Colonic mucosa (tissue), 4 donors: ENCODE measurements around the gene GNAI1. TPM values are rescaled to one million over a fixed set of nuclear protein-coding genes. Genes with fewer than 3 reads are reported as not detected.

Experiments
- DNase-seq: peaks from one replicate; pipeline ENCODE4 v3.0.0-alpha.2; 2020
- H3K27ac ChIP-seq: fragments of 200-600 bp; one replicate; pipeline ENCODE4 v1.8.0; 2021
- H3K27me3 ChIP-seq: fragments of 200-600 bp; one replicate; pipeline ENCODE4 v1.8.0; 2021
- H3K36me3 ChIP-seq: fragments of 200-600 bp; one replicate; pipeline ENCODE4 v1.8.0; 2021
- H3K4me1 ChIP-seq: fragments of 200-600 bp; one replicate; pipeline ENCODE4 v1.8.0; 2021; ENCODE audit warnings: mild to moderate bottlenecking
- H3K4me3 ChIP-seq: fragments of 200-600 bp; one replicate; pipeline ENCODE4 v1.8.0; 2021
- H3K9ac ChIP-seq, 2 donors: one replicate each; pipeline ENCODE4 v1.7.0; 2013; ENCODE audit warnings: control low read depth in 2 of 2, low read depth in 2 of 2, low read length in 2 of 2
- H3K9me3 ChIP-seq: fragments of 200-600 bp; one replicate; pipeline ENCODE4 v1.8.0; 2021
- intact Hi-C: fragments of 100-400 bp; cut with DNase I; formaldehyde crosslinking; loops from one replicate; pipeline ENCODE4 v1.14.1; 2022
- total RNA-seq, 2 donors: library from RNA; stranded (reverse); fragmentation: NEBNext Ultra II Directional in 1 of 2; extraction: Animal tissue kit (Norgen Biotek cat#: 25700) in 1 of 2; gene quantifications; one replicate each; pipeline ENCODE4 v1.2.1, GENCODE V29; 2021
- TF ChIP-seq, protein P1 (sequence below): fragments of 200-600 bp; IDR thresholded peaks from one replicate; pipeline ENCODE4 v1.8.0; 2022; ENCODE audit warnings: antibody characterized with exemption, mild to moderate bottlenecking
- donor health status: healthy.
- donor health status: DM: no; HTN: no; CAD: no.
- donor health status: DM: no; HTN: no; CAD: no.

The GNAI1 gene
- total RNA-seq, 2 donors from 2014 or later = 13.3 to 27.1 TPM

DNA sequence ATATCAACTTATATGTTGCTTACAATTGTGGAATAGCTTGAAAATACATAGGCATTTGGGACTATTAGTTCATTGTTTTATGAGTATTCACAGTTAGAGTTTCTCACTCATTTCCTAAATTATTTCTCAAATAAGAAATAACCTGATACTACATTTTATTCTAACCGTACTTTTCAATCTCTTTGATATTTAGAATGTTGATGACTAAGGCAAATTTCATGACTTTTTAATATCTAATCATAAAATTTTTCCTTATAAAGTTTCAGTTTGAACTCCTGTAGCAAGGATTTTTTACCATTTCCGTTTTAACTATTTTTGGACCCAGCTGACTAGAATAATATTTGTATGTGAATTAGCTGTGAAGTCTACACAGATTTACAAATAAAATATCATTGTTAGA is 41.3 kb upstream of the GNAI1 start:
- H3K4me3 ChIP-seq = no peak overlapping the region
- no peak overlapping the region for H3K9ac ChIP-seq
- H3K4me1 ChIP-seq = no peaks in the 10 kb centered on the region
- no peak for DNase-seq
- H3K36me3 ChIP-seq = no peaks in the 10 kb centered on the region
- no peaks in the 10 kb centered on the region for H3K27me3 ChIP-seq
- TF ChIP-seq, protein P1, sequence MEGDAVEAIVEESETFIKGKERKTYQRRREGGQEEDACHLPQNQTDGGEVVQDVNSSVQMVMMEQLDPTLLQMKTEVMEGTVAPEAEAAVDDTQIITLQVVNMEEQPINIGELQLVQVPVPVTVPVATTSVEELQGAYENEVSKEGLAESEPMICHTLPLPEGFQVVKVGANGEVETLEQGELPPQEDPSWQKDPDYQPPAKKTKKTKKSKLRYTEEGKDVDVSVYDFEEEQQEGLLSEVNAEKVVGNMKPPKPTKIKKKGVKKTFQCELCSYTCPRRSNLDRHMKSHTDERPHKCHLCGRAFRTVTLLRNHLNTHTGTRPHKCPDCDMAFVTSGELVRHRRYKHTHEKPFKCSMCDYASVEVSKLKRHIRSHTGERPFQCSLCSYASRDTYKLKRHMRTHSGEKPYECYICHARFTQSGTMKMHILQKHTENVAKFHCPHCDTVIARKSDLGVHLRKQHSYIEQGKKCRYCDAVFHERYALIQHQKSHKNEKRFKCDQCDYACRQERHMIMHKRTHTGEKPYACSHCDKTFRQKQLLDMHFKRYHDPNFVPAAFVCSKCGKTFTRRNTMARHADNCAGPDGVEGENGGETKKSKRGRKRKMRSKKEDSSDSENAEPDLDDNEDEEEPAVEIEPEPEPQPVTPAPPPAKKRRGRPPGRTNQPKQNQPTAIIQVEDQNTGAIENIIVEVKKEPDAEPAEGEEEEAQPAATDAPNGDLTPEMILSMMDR = no peak
- intact Hi-C loops = loop anchor here (10.0 kb wide), 1 partner anchor 301 kb away; no protein-coding TSS in a partner anchor
- H3K9me3 ChIP-seq = no peaks in the 10 kb centered on the region
- H3K27ac ChIP-seq = no peak overlapping the region

DNA sequence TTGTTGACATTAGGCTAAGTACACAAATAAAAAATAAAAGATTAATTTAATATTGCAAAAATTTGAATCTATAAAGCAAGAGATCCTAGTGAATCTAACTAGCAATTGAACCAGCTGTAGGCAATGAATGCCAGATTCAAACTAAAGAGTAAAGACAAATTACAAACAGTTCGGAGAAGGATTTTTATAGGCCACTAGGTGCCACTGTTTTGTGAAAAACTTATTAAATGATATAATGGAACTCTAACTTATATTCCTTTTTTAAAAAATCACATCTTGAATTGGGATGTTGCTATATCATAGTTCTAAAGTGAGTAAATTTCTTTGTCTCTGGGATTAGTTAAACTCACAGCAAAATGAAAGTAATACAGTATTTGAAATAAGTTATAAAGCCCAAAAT is 39.1 kb upstream of the GNAI1 start:
- Histone ChIP-seq H3K36me3 (no peaks in the 10 kb centered on the region), H3K27me3 (no peaks in the 10 kb centered on the region), H3K4me3 (no peak overlapping the region), H3K27ac (no peak overlapping the region), H3K4me1 (no peaks in the 10 kb centered on the region), H3K9ac (no peak overlapping the region), H3K9me3 (no peaks in the 10 kb centered on the region)
- TF ChIP-seq, protein P1 = peak; percentile 43
- no peak for DNase-seq
- intact Hi-C loops = loop anchor here (10.0 kb wide), 1 partner anchor 299 kb away; no protein-coding TSS in a partner anchor

DNA sequence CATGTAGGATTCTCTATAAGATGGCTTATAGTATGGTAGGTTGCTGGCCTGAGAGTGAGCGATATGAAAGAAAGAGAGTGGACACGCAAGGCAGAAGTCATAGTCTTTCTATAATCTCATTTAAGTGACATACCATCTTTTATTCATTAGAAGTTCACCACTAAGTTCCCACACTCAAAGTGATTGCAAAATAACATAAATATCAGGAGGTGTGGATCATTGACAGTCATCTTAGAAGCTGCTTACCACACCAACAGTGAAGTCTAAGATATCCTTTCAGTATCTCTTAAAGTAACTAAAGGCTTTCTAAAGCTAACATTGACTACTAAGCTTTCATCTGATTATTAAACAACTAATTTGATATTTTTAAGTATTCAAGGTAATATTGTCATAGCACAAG is 36.9 kb upstream of the GNAI1 start:
- H3K27ac ChIP-seq = no peak overlapping the region
- intact Hi-C loops = loop anchor here (10.0 kb wide), 1 partner anchor 297 kb away; no protein-coding TSS in a partner anchor

DNA sequence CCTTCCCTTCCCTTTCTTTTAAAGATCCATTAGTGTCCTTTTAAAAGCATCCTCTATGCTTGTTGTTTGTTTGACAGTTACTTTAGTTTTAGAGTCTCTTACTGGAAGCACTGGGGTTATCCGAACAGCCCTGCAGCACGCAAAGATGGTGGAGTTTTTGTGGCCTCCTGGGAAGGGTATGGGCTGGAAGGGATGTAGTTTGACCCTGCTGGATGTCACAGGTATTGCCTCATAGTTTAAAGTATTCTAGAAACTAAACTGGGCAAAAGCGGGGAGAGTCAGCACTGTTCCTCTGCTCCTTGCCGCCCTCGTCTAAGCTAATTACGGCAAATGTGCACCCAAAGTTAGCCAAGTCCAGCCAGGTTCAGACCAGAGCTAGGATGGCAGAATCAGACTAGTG is 35.8 kb upstream of the GNAI1 start:
- TF ChIP-seq, protein P1 = no peak
- H3K4me1 ChIP-seq = no peaks in the 10 kb centered on the region
- no peak overlapping the region for H3K27ac ChIP-seq
- no peaks in the 10 kb centered on the region for H3K9me3 ChIP-seq
- intact Hi-C loops = loop anchor here (10.0 kb wide), 1 partner anchor 296 kb away; no protein-coding TSS in a partner anchor
- DNase-seq = no peak
- no peak overlapping the region for H3K4me3 ChIP-seq
- H3K36me3 ChIP-seq = no peaks in the 10 kb centered on the region
- H3K27me3 ChIP-seq = no peaks in the 10 kb centered on the region
- H3K9ac ChIP-seq = no peak overlapping the region

More for the DNA sequence above, 36.9 kb upstream of the GNAI1 start:
- H3K9ac ChIP-seq = no peak overlapping the region
- DNase-seq = no peak
- TF ChIP-seq, protein P1 = no peak
- H3K4me1 ChIP-seq = no peaks in the 10 kb centered on the region
- H3K4me3 ChIP-seq = no peak overlapping the region
- H3K27me3 ChIP-seq = no peaks in the 10 kb centered on the region
- H3K36me3 ChIP-seq = no peaks in the 10 kb centered on the region
- H3K9me3 ChIP-seq = no peaks in the 10 kb centered on the region

DNA sequence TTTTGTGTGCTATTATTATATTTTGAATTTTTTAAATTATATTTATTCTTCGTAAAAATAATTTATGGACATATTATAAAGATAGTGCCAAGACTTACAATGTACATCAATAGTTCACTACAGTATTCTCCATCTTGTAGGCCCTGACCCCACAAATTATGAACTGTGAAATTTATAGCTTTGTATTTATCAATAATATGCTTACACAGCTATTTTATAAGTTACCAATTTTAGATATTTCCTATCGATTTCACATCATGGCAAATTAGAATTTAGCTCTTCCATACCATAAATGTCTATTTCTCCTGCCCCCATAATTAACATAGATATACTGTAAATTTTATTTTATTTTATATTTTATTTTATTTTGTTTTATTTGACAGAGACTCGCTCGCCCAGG is 34.4 kb upstream of the GNAI1 start:
- intact Hi-C loops = no loop called here
- H3K27me3 ChIP-seq = no peaks in the 10 kb centered on the region
- H3K27ac ChIP-seq = no peak overlapping the region
- no peaks in the 10 kb centered on the region for H3K9me3 ChIP-seq
- H3K36me3 ChIP-seq = no peaks in the 10 kb centered on the region
- no peak overlapping the region for H3K9ac ChIP-seq
- H3K4me3 ChIP-seq = no peak overlapping the region
- peaks cover 2% of the 10 kb centered on the region for H3K4me1 ChIP-seq
- TF ChIP-seq, protein P1 = no peak
- DNase-seq = no peak
